Thoracic aorta (tissue), 2 donors: ENCODE results near the gene RDX. TPM values are rescaled to one million over a fixed set of nuclear protein-coding genes. Genes with fewer than 3 reads are reported as not detected.
"Not testable (repeated sequence)": the region's sequence is repeated elsewhere in the genome, so short reads cannot be mapped to it uniquely, and the experiment has no call there.

Experiments used
- ATAC-seq: fragments of 150-250 bp; one replicate; pipeline ENCODE4 v1.8.0; 2017; ENCODE audit warnings: low read depth; ENCODE audit not compliant: insufficient number of reproducible peaks, low FRiP score
- DNase-seq: peaks from one replicate; pipeline ENCODE4 v3.0.0-alpha.2; 2020; ENCODE audit warnings: low spot score
- H3K27ac ChIP-seq, 2 donors: fragments of 200-600 bp; sonication (generic); 1 replicate in 1 of 2; 2 replicates in 1 of 2; pipeline ENCODE4 v1.5.1; 2016; ENCODE audit warnings: mild to moderate bottlenecking in 2 of 2, moderate library complexity in 2 of 2
- H3K27me3 ChIP-seq: fragments of 200-600 bp; sonication (generic); replicated peaks from 2 replicates; pipeline ENCODE4 v1.6.0; 2016; ENCODE audit warnings: mild to moderate bottlenecking; ENCODE audit not compliant: insufficient read depth
- H3K36me3 ChIP-seq: fragments of 200-600 bp; sonication (generic); one replicate; pipeline ENCODE4 v1.5.1; 2016
- H3K4me1 ChIP-seq, 2 donors: fragments of 200-600 bp; sonication (generic); 1 replicate in 1 of 2; 2 replicates in 1 of 2; pipeline versions ENCODE4 v1.5.1 to v1.6.0; 2016; ENCODE audit warnings: low read depth in 2 of 2, mild to moderate bottlenecking in 1 of 2; ENCODE audit not compliant: control insufficient read depth in 1 of 2
- H3K4me3 ChIP-seq: fragments of 200-600 bp; sonication (generic); 2 replicates; pipeline ENCODE4 v1.5.1; 2016; ENCODE audit warnings: mild to moderate bottlenecking
- H3K9me3 ChIP-seq: fragments of 200-600 bp; sonication (generic); 2 replicates; pipeline ENCODE4 v1.5.1; 2016
- CTCF ChIP-seq: fragments of 200-600 bp; sonication (generic); IDR thresholded peaks from one replicate; pipeline ENCODE4 v1.5.1; 2019; ENCODE audit warnings: antibody characterized with exemption
- total RNA-seq, 2 donors: library from RNA; depleted of rRNA; stranded (reverse); fragments of >200 nt; gene quantifications; one replicate each; pipeline versions ENCODE4 v1.1.0 to v1.2.3, GENCODE V29; 2016

Gene RDX
- total RNA-seq, 2 donors from 2014 or later, result 54.4 to 86.8 TPM

DNA sequence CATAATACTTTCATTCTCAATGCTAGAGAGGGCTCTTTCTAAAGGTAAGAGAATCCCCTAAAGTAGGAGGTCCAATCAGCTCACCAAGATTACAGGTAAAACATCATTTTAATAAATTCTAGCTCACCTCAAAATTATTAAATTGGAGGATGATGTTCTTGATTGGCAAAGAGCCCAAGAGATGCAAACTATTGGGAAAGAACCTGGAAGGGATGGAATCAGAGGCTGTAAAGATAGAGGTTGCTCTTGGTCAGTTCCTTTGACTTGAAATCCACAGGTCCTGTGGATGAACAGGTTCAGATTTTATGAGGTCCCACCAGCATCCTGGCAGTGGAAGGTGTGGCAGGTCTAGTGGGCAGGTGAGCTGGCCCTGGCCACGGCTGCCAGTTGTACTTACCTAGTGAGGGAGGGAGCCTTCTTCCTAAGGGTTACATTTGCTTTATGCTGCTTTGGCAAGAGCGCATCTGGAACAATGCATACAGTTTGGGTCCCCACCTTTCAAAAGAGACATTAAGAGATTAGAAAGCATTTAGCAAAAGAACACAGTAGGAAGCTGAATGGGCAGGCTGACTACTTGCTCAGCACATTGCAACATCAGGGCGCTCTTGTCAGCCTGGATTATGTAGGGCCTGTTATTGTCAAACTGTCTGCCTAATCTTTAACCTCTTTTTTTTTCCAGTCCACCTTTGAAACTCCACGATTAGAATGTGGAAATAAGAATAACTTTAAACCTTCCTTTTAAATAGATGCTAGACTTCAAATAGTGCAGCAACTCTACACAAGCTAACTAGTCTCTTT lies 97.0 kb downstream of the RDX start:
- ATAC-seq, result no peak
- no peak overlapping the region for H3K27ac ChIP-seq
- no peak for DNase-seq

GRCh38 chr11:110198031-110198729 lies 98.2 kb downstream of the RDX start:
- no peaks in the 10 kb centered on the region for H3K4me1 ChIP-seq
- no peak overlapping the region for H3K27ac ChIP-seq
- H3K9me3 ChIP-seq, result no peaks in the 10 kb centered on the region
- ATAC-seq (no peak), DNase-seq (no peak)
- no peaks in the 10 kb centered on the region for H3K36me3 ChIP-seq
- H3K4me3 ChIP-seq, result no peak overlapping the region
- TF ChIP-seq CTCF, result no peak
- no peaks in the 10 kb centered on the region for H3K27me3 ChIP-seq

More for the DNA sequence above, 97.0 kb downstream of the RDX start:
- no peaks in the 10 kb centered on the region for H3K36me3 ChIP-seq
- no peaks in the 10 kb centered on the region for H3K27me3 ChIP-seq
- TF ChIP-seq CTCF, result no peak
- no peak overlapping the region for H3K4me3 ChIP-seq
- no peaks in the 10 kb centered on the region for H3K9me3 ChIP-seq
- H3K4me1 ChIP-seq, result no peaks in the 10 kb centered on the region

DNA sequence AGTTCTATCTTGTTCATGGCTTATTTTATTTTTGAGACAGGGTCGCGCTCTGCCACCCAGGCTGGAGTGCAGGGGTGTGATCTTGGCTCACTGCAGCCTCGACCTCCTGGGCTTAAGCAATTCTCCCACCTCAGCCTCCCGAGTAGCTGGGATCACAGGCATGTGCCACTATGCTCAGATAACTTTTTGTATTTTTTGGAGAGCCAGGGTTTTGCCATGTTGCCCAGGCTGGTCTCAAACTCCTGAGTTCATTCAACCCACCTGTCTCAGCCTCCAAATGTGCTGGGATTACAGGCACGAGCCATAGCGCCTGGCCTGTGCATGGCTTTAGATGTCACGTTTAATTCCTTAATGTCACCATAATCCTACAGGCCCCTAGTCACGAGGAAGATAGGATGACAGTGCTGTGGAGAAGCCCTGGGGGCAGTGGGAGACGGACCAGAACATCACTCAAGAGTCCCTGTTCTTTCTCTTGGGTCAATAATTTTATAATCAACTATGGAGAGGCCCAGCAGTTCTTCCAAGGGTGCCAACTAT lies 99.5 kb downstream of the RDX start:
- no peak overlapping the region for H3K4me3 ChIP-seq
- no peak for TF ChIP-seq CTCF
- no peak for ATAC-seq
- no peaks in the 10 kb centered on the region for H3K4me1 ChIP-seq
- no peak overlapping the region for H3K27ac ChIP-seq
- no peaks in the 10 kb centered on the region for H3K27me3 ChIP-seq
- DNase-seq, result no peak
- H3K9me3 ChIP-seq, result no peaks in the 10 kb centered on the region
- H3K36me3 ChIP-seq, result no peaks in the 10 kb centered on the region

DNA sequence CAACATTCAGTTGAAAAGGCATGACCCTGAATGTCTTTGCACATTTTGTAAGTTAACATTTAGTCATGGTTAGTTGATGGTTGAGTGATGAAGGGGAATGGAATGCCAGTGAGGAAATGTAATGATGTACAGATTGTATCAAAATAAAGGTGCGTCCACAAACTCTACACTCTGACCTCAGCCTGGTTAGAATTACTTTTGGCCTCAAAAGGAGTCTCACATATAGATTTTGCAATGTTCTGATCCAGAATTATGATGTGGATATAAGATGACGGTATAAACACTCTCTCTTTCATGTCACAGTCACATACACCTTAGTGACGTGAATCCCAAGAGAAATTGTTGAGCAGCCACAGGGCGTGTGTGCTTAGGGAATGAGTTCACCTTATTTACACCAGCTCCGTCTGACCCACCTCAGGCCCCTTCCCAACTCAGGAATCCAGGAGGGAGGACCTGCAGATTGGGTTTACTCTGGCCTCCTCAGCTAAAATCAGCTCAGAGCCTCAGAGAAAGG lies 100.1 kb downstream of the RDX start:
- H3K27ac ChIP-seq, result no peak overlapping the region
- H3K4me3 ChIP-seq, result no peak overlapping the region
- DNase-seq, result no peak
- H3K36me3 ChIP-seq, result no peaks in the 10 kb centered on the region
- no peak for TF ChIP-seq CTCF
- H3K4me1 ChIP-seq, result no peaks in the 10 kb centered on the region
- no peaks in the 10 kb centered on the region for H3K9me3 ChIP-seq
- ATAC-seq, result no peak
- H3K27me3 ChIP-seq, result no peaks in the 10 kb centered on the region

DNA sequence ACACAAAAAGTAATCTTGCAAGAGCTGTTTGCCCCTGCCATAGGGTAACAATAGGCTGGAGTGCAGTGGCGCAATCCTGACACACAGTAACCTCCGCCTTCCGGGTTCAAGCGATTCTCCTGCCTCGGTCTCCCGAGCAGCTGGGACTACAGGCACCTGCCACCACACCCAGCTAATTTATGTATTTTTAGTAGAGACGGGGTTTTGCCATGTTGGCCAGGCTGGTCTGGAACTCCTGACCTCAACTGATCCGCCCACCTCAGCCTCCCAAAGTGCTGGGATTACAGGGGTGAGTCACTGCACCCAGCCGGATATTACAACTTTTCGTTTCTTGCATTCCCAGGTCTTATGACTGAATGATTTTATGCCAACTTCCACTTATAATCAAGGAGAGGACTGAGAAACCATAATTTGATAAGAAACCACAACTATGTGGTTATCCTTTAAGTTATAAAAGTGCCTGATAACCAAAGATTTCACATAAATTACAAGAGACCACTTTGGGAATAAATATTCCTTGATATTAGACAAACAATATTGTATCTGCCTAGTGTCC lies 102.1 kb downstream of the RDX start:
- not testable (repeated sequence) for H3K27me3 ChIP-seq, DNase-seq, H3K4me1 ChIP-seq, H3K4me3 ChIP-seq, H3K36me3 ChIP-seq, H3K27ac ChIP-seq, H3K9me3 ChIP-seq, ATAC-seq

- not testable (repeated sequence) for DNase-seq, H3K9me3 ChIP-seq, H3K36me3 ChIP-seq, H3K27me3 ChIP-seq, ATAC-seq, H3K4me3 ChIP-seq, H3K4me1 ChIP-seq, H3K27ac ChIP-seq
Measured at GRCh38 chr11:110192604-110193282, 103.7 kb downstream of the RDX start.
